ENCODE measurements around the gene CKAP4. TPM values are rescaled to one million over a fixed set of nuclear protein-coding genes. Genes with fewer than 3 reads are reported as not detected.
"Not testable (repeated sequence)": the region's sequence is repeated elsewhere in the genome, so short reads cannot be mapped to it uniquely, and the experiment has no call there.

CKAP4 gene
- polyA plus RNA-seq (ENCODE audit: insufficient read length in 4 of 4), result 100 to 1,000 TPM; 111 to 199 (median 125) TPM

- peak in 3 of 4 donors; percentile 63 to 72 (median 70) for DNase-seq (ENCODE audit: low read depth in 4 of 4, low spot score in 3 of 4)
These were observed at the start of gene CKAP4 for GRCh38 chr12:106247674-106248311. TSS of gene CKAP4 (minus strand) at chr12:106248020. CDS start at chr12:106247851, 169 bp downstream.

- DNase-seq (ENCODE audit: low read depth in 4 of 4, low spot score in 3 of 4), result no peak
These were observed 49.3 kb upstream of the CKAP4 start for GRCh38 chr12:106297075-106297474.

- no peak for DNase-seq (ENCODE audit: low read depth in 4 of 4, low spot score in 3 of 4)
These were observed 48.5 kb upstream of the CKAP4 start for GRCh38 chr12:106296179-106296877.

- DNase-seq (ENCODE audit: low read depth in 4 of 4, low spot score in 3 of 4), result no peak
These were observed 44.5 kb upstream of the CKAP4 start for GRCh38 chr12:106292339-106292738.

- DNase-seq (ENCODE audit: low read depth in 4 of 4, low spot score in 3 of 4), result no peak
These were observed 43.5 kb upstream of the CKAP4 start for GRCh38 chr12:106291342-106291741.

- no peak for DNase-seq (ENCODE audit: low read depth in 4 of 4, low spot score in 3 of 4)
These were observed 42.8 kb upstream of the CKAP4 start for GRCh38 chr12:106290666-106291065.

GRCh38 chr12:106289196-106289681 lies 41.4 kb upstream of the CKAP4 start:
- DNase-seq (ENCODE audit: low read depth in 4 of 4, low spot score in 3 of 4), result no peak

GRCh38 chr12:106288494-106289195 lies 40.8 kb upstream of the CKAP4 start:
- DNase-seq (ENCODE audit: low read depth in 4 of 4, low spot score in 3 of 4), result no peak

GRCh38 chr12:106288101-106288493 lies 40.3 kb upstream of the CKAP4 start:
- DNase-seq (ENCODE audit: low read depth in 4 of 4, low spot score in 3 of 4), result no peak

- no peak for DNase-seq (ENCODE audit: low read depth in 4 of 4, low spot score in 3 of 4)
These were observed 39.5 kb upstream of the CKAP4 start for GRCh38 chr12:106287364-106287763.

GRCh38 chr12:106286576-106287162 lies 38.8 kb upstream of the CKAP4 start:
- DNase-seq (ENCODE audit: low read depth in 4 of 4, low spot score in 3 of 4), result not testable (repeated sequence)

GRCh38 chr12:106285982-106286381 lies 38.2 kb upstream of the CKAP4 start:
- no peak for DNase-seq (ENCODE audit: low read depth in 4 of 4, low spot score in 3 of 4)

- no peak for DNase-seq (ENCODE audit: low read depth in 4 of 4, low spot score in 3 of 4)
These were observed 36.7 kb upstream of the CKAP4 start for GRCh38 chr12:106284358-106285105.

- no peak for DNase-seq (ENCODE audit: low read depth in 4 of 4, low spot score in 3 of 4)
These were observed 34.8 kb upstream of the CKAP4 start for GRCh38 chr12:106282457-106283097.

- DNase-seq (ENCODE audit: low read depth in 4 of 4, low spot score in 3 of 4), result no peak
These were observed 34.0 kb upstream of the CKAP4 start for GRCh38 chr12:106281804-106282203.

GRCh38 chr12:106281056-106281782 lies 33.4 kb upstream of the CKAP4 start:
- no peak for DNase-seq (ENCODE audit: low read depth in 4 of 4, low spot score in 3 of 4)

GRCh38 chr12:106280106-106280505 lies 32.3 kb upstream of the CKAP4 start:
- no peak for DNase-seq (ENCODE audit: low read depth in 4 of 4, low spot score in 3 of 4)

- no peak for DNase-seq (ENCODE audit: low read depth in 4 of 4, low spot score in 3 of 4)
These were observed 28.4 kb upstream of the CKAP4 start for GRCh38 chr12:106276032-106276740.

- DNase-seq (ENCODE audit: low read depth in 4 of 4, low spot score in 3 of 4), result no peak
These were observed 27.6 kb upstream of the CKAP4 start for GRCh38 chr12:106275458-106275857.

Data from left renal pelvis (tissue), 4 donors.